Parathyroid adenoma (tissue), 2 donors: ENCODE results near the gene RERE.

Experiments
- H2AFZ ChIP-seq: fragments of 300-600 bp; sonication (generic); one replicate; pipeline ENCODE4 v1.7.0; 2017; ENCODE audit warnings: antibody characterized with exemption, mild to moderate bottlenecking
- H3K27ac ChIP-seq: fragments of 300-600 bp; sonication (generic); one replicate; pipeline ENCODE4 v1.7.0; 2017
- H3K27me3 ChIP-seq: fragments of 300-600 bp; sonication (generic); one replicate; pipeline ENCODE4 v1.7.0; 2017; ENCODE audit warnings: low read length; ENCODE audit not compliant: control insufficient read depth, insufficient read depth
- H3K36me3 ChIP-seq: fragments of 300-600 bp; sonication (generic); one replicate; pipeline ENCODE4 v1.7.0; 2017; ENCODE audit warnings: low read length; ENCODE audit not compliant: control insufficient read depth, insufficient read depth
- H3K4me1 ChIP-seq: fragments of 300-600 bp; sonication (generic); one replicate; pipeline ENCODE4 v1.7.0; 2017; ENCODE audit warnings: control low read depth
- H3K4me2 ChIP-seq: fragments of 300-600 bp; sonication (generic); one replicate; pipeline ENCODE4 v1.7.0; 2017; ENCODE audit warnings: low read length
- H3K4me3 ChIP-seq: fragments of 300-600 bp; sonication (generic); one replicate; pipeline ENCODE4 v1.7.0; 2017; ENCODE audit warnings: low read depth, low read length
- H3K79me2 ChIP-seq: fragments of 300-600 bp; sonication (generic); one replicate; pipeline ENCODE4 v1.7.0; 2017; ENCODE audit warnings: control low read depth
- H3K9ac ChIP-seq: fragments of 300-600 bp; sonication (generic); one replicate; pipeline ENCODE4 v1.7.0; 2017; ENCODE audit warnings: mild to moderate bottlenecking
- H3K9me3 ChIP-seq: fragments of 300-600 bp; sonication (generic); one replicate; pipeline ENCODE4 v1.7.0; 2017; ENCODE audit warnings: low read length; ENCODE audit not compliant: control insufficient read depth
- CTCF ChIP-seq: fragments of 300-600 bp; sonication (generic); IDR thresholded peaks from one replicate; pipeline ENCODE4 v1.7.0; 2017; ENCODE audit warnings: antibody characterized with exemption, mild to moderate bottlenecking
- donor health status: primary hyperparathyroidism.

The RERE gene

GRCh38 chr1:8565802-8566201 is 251.6 kb downstream of the RERE start:
- Histone ChIP-seq H3K4me3 (no peak overlapping the region), H3K4me2 (no peak overlapping the region), H3K36me3 (no peaks in the 10 kb centered on the region), H3K4me1 (peaks cover 15% of the 10 kb centered on the region), H3K9ac (no peak overlapping the region), H3K9me3 (no peaks in the 10 kb centered on the region), H3K79me2 (peaks cover 12% of the 10 kb centered on the region), H3K27ac (no peak overlapping the region), H3K27me3 (no peaks in the 10 kb centered on the region), H2AFZ (no peak overlapping the region)
- no peak for TF ChIP-seq CTCF

- no peak for TF ChIP-seq CTCF
- Histone ChIP-seq H3K4me2 (no peak overlapping the region), H3K79me2 (peaks cover 12% of the 10 kb centered on the region), H3K9me3 (no peaks in the 10 kb centered on the region), H3K27me3 (no peaks in the 10 kb centered on the region), H3K9ac (no peak overlapping the region), H3K36me3 (no peaks in the 10 kb centered on the region), H3K27ac (no peak overlapping the region), H2AFZ (no peak overlapping the region), H3K4me1 (peaks cover 15% of the 10 kb centered on the region), H3K4me3 (no peak overlapping the region)
Measured at GRCh38 chr1:8563944-8564537, 253.4 kb downstream of the RERE start.

- Histone ChIP-seq H3K36me3 (no peaks in the 10 kb centered on the region), H3K27me3 (no peaks in the 10 kb centered on the region)
- no peak for TF ChIP-seq CTCF
Measured at GRCh38 chr1:8562881-8563865, 254.3 kb downstream of the RERE start.

GRCh38 chr1:8562222-8562621 is 255.2 kb downstream of the RERE start:
- Histone ChIP-seq H3K4me3 (no peak overlapping the region), H3K36me3 (no peaks in the 10 kb centered on the region), H2AFZ (no peak overlapping the region), H3K4me2 (no peak overlapping the region), H3K27me3 (no peaks in the 10 kb centered on the region), H3K4me1 (peaks cover 7% of the 10 kb centered on the region), H3K9me3 (no peaks in the 10 kb centered on the region), H3K9ac (no peak overlapping the region), H3K79me2 (peaks cover 10% of the 10 kb centered on the region), H3K27ac (no peak overlapping the region)
- TF ChIP-seq CTCF = no peak

More at GRCh38 chr1:8562881-8563865, 254.3 kb downstream of the RERE start:
- H3K79me2 ChIP-seq = peaks cover 12% of the 10 kb centered on the region
- H2AFZ ChIP-seq = no peak overlapping the region
- no peak overlapping the region for H3K27ac ChIP-seq
- H3K4me2 ChIP-seq = no peak overlapping the region
- H3K9ac ChIP-seq = no peak overlapping the region
- H3K9me3 ChIP-seq = no peaks in the 10 kb centered on the region
- H3K4me1 ChIP-seq = peaks cover 13% of the 10 kb centered on the region
- no peak overlapping the region for H3K4me3 ChIP-seq
